ENCODE results near the gene SYNE4. TPM values are rescaled to one million over a fixed set of nuclear protein-coding genes. Genes with fewer than 3 reads are reported as not detected.

The SYNE4 gene
- total RNA-seq = 0.08 and 1.2 TPM in 2 replicates

DNA sequence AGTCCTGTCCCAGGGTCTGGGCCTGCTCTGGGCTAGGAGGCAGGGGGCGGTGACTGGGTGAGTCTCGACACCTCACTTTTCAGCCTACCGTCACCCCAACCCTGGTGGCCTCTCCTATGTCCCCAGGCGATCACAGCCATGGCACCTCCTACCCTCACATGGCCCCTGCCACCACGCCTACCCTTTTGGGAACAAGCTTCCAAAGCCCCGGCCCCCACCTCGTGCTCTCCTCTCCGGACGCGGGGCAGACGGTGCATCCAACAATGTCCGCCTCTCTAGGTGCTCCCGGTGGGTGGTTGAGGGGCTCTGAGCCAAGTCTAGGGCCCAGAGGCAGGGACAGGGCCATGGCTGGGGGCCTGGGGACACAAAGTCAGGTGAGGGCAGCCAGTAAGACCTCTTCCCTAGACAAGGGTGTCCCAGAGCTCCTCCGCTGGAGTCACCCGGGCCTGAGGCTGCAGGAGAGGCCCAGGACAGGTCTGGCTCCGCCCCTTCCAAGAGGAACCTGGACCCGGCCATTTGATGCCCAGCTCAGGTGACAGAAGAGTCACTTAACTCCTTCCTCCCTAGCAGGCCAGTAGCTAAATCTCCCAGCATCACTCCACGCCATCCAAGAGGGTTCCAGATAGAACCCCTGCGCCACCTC, at the start of gene SYNE4:
Gene SYNE4, minus strand, starts transcription at position 478 of the 643 bp plus-strand sequence. Its CDS starts 132 bp downstream, at position 346.

DNA sequence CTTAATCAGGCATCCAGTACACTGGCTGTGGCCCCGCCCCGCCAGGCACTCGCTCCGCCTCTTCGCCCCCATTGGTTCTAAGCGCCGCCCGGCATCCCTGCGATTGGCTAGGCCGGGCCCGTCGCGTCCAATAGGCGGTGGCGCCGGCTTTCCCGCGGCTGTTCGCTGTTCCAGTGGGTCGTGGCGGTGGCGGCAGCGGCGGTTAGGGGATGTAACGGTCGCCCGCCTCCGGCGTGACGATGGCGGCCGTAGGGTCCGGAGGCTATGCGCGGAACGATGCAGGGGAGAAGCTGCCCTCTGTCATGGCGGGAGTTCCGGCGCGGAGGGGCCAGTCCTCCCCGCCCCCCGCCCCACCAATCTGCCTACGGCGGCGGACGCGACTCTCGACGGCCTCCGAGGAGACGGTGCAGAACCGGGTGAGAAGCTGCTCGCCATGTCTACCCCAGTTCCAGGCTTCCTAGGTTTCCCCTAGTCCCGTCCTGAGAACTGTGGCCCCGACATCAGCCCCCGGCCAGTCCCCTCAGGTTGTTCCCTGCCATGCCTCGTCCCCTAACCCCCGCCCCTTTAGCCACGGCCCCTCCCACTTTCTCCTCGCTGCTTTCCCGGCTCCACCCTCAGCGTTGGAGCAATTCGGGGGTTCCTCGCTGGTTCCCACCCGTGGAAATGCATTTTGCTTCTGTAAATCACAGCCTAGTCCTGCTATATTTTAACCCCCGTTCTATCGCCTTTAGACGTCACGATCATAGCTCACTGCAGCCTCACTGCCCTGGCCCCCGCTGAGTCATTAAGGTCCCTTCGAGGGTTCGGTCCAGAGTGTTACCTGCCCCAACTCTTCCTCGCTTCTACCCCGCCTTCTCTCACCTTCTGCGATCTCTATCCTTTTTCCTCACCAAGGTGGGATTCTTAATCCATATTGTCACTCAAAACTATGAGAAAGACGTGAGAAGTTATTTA, 46.4 kb upstream of the SYNE4 start, which contains the start of gene WDR62:
Gene WDR62, plus strand, starts transcription at position 165 of the 954 bp plus-strand sequence. Its CDS starts 75 bp downstream, at position 240.

DNA sequence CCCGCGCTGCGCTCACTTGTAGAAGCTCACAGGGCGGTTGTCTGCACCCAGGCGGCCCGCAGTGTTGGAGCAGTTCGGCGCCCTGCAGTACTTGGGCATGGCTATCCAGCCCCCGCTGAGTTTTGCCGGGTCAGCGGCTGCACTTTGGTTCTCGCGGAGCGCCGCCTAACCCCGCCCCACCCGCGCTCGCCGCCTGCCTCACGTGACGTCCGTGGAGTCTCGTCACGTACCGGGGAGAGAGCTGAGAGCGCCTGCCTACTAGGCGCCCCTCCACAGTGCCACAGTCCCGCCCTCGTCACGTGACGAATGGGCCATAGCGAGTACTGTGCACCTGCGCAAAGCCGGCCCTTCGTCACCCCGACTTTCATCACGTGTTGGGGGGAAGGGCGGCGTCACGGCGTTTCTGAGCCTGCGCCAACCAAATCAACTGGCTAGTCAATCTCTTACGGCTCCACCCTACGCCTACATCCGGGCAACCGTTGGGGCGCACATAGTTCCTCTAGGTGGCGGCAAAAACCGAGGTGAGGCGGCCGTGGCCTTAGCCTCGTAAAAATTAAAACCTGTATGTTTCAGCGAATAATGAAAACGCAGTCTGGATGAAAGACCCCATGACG, 45.6 kb upstream of the SYNE4 start, which contains the start of gene THAP8:
Gene THAP8, minus strand, starts transcription at position 167 of the 614 bp plus-strand sequence. Its CDS starts 68 bp downstream, at position 99.

GRCh38 chr19:36032251-36033104, 23.9 kb upstream of the SYNE4 start, which contains the start of gene CLIP3:
TSS of gene CLIP3 (minus strand) at chr19:36032873. CDS start at chr19:36032357, 516 bp downstream.

DNA sequence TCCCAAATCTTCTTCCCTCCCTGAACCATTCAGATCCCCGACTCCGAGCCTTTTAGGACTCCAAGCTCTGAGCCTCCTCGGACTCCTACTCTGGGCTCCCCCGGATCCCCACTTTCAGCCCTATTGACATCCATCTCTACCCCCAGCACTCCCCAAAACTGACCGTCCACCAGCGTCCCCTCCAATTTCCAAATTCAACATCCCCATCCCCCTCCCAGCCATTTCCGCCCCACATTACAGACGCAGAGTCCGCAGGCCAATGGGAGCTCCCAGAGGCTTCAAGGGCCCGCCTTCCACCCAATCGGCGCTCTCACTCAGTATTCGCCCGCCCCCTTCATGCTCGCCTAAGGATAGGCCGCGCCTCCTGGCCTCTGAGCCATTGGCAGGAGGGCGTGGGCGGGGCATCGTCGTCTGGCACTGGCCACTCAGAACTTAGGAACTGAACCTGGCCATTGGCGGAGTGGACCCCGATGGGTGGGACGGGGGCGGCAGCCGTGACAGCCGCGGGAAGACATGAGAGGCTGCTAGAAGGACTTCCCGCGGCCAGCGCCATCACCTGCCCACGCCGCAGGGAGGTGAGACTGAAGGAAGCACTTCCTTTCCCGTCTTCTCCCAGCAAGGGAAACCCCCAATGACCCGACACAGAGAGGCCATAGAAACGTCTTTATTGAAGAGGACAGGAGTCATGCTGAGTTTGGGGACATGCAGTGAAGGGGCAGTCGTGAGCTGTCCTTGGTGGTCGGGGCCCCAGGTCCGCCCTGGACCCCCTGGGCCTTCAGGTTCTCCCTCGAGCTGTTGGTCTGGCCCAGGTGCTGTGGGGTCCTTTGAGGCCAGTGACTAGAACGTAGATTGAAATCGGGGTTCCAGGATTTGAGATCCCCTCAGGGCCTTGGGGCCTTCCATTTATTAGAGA, 5.7 kb upstream of the SYNE4 start, which contains the start of gene ALKBH6:
Gene ALKBH6, minus strand, starts transcription at position 202 of the 913 bp plus-strand sequence. CDS start 816 bp downstream, outside the sequence.

DNA sequence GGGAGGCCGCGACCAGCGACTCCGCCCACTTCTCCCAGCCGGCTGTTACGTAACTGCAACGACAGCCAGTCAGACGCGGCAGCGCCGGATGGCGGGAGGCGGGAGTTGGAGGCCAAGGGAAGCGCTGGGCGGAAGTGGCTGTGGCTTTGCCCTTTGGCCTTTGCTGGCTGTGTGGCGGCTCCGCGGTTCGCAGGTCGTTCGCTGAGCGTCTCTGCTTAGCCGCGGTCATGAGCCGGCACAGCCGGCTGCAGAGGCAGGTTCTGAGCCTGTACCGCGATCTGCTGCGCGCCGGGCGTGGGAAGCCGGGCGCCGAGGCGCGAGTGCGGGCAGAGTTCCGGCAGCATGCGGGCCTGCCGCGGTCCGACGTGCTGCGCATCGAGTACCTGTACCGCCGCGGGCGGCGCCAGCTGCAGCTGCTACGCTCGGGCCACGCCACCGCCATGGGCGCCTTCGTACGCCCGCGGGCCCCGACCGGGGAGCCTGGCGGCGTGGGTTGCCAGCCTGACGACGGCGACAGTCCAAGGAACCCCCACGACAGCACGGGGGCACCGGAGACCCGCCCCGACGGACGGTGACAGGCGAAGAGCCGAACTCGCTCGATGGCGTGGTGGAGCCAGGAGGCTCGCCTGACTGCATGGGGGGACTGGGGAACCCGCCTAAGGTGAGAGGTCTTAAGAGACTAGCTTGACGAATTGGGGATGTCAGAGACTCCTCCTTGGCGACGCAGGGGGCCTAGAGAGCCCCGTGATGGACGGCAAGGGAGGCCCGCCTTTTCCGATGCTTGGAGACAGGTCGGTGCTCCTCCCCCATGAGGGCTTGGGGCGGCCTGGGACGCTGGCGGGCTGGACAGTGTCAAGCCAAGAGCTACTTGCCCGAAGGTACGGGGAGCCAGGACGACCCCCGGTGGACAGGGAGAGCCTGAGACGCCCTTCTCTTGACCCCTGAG, 13.3 kb downstream of the SYNE4 start, which contains the start of gene SDHAF1:
Gene SDHAF1, plus strand, starts transcription at position 141 of the 946 bp plus-strand sequence. Its CDS starts 87 bp downstream, at position 228.

Other genes starting within 250 kb of the SYNE4 start
- 2.2 and 3.2 TPM in 2 replicates for gene ARHGAP33, start 233.2 kb downstream of the SYNE4 start, total RNA-seq
- not detected in 2 replicates for gene PRODH2, start 196.0 kb downstream of the SYNE4 start, total RNA-seq
- gene NPHS1, start 156.3 kb downstream of the SYNE4 start, total RNA-seq = not detected in 2 replicates
- 0.13 TPM in 1 of 2 replicates, not detected in the other for gene KIRREL2, start 151.9 kb downstream of the SYNE4 start, total RNA-seq
- gene APLP1, start 140.2 kb downstream of the SYNE4 start, total RNA-seq = 12.8 and 17.3 TPM in 2 replicates
- 2.6 and 3.7 TPM in 2 replicates for gene NFKBID, start 108.3 kb downstream of the SYNE4 start, total RNA-seq
- gene HCST, start 106.3 kb downstream of the SYNE4 start, total RNA-seq = not detected in 2 replicates
- gene TYROBP, start 100.5 kb downstream of the SYNE4 start, total RNA-seq = not detected in 2 replicates
- gene LRFN3, start 72.4 kb downstream of the SYNE4 start, total RNA-seq = 8.5 and 13.9 TPM in 2 replicates
- 35.6 and 42.5 TPM in 2 replicates for gene SDHAF1, start 13.6 kb downstream of the SYNE4 start, total RNA-seq
- gene ALKBH6, start 5.4 kb upstream of the SYNE4 start, total RNA-seq = 38.8 and 39.5 TPM in 2 replicates
- 14.1 and 36.4 TPM in 2 replicates for gene CLIP3, start 24.1 kb upstream of the SYNE4 start, total RNA-seq
- gene THAP8, start 45.5 kb upstream of the SYNE4 start, total RNA-seq = 5.3 and 7.9 TPM in 2 replicates
- 1.0 and 5.0 TPM in 2 replicates for gene WDR62, start 46.1 kb upstream of the SYNE4 start, total RNA-seq
- gene OVOL3, start 102.3 kb upstream of the SYNE4 start, total RNA-seq = not detected in 2 replicates
- gene POLR2I, start 106.1 kb upstream of the SYNE4 start, total RNA-seq = 20.4 and 69.3 TPM in 2 replicates
- 137 and 315 TPM in 2 replicates for gene TBCB, start 106.7 kb upstream of the SYNE4 start, total RNA-seq
- gene CAPNS1, start 131.3 kb upstream of the SYNE4 start, total RNA-seq = 155 and 343 TPM in 2 replicates
- gene COX7A1, start 143.6 kb upstream of the SYNE4 start, total RNA-seq = 14.1 and 22.6 TPM in 2 replicates
- gene ZNF565, start 205.9 kb upstream of the SYNE4 start, total RNA-seq = 1.4 and 3.1 TPM in 2 replicates
- 65.7 and 108 TPM in 2 replicates for gene ZNF146, start 206.3 kb upstream of the SYNE4 start, total RNA-seq

Data from epithelial cell of alveolus of lung (primary cell).